ENCODE results near the gene GLRA3.
"Not testable (repeated sequence)": the region's sequence is repeated elsewhere in the genome, so short reads cannot be mapped to it uniquely, and the experiment has no call there.

GLRA3 gene

DNA sequence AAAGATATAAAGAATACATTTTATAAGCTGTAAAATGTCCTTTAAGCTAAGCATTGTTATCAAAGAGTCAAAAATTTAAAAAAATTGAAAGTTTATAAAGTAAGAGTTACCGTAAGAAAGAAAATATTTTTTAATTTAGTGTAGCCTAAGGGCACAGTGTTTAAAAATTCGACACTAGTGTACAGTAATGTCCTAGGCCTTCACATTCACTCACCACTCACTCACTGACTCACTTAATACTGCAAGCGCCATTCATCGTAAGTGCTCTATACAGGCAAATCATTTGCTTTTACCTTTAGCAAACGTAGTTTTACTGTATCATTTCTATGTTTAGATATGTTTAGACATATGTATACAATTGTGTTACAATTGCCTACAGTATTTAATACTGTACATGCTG, 20.2 kb downstream of the GLRA3 start:
- DNase-seq: no peak

DNA sequence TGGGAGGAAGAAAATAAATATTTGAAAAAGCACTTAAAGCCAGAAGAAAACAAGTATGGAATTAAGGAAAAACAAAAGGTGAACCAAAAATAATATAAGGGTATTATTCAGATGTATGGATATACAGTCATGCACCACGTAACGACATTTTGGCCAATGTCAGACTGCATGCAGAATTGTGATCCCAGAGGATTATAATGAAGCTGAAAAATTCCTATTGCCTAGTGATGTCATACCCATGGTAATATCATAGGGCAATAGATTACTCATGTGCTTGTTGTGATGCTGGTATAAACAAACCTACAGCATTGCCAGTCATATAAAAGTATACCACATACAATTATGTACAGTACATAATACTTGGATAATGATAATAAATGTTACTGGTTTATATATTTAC, 20.9 kb downstream of the GLRA3 start:
- no peak for DNase-seq

DNA sequence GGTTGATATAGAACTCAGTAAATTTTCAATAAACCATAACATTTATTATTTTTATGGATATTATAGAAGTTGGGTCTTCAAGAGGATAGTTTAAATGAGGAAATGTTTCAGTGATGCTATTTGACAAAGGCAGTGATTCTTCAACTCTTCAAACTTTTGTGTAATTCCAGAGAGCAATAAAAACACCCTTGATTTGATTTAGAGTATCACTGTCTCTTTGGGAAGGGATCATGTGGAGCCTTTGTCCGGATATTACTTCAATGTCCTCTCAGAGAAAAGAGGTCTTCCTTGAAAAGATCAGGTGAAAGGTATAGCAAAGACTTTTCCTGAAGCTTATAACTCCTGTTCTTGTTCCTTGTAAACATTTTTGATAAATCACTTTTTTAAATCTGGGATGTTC, 23.3 kb downstream of the GLRA3 start:
- no peak for DNase-seq

DNA sequence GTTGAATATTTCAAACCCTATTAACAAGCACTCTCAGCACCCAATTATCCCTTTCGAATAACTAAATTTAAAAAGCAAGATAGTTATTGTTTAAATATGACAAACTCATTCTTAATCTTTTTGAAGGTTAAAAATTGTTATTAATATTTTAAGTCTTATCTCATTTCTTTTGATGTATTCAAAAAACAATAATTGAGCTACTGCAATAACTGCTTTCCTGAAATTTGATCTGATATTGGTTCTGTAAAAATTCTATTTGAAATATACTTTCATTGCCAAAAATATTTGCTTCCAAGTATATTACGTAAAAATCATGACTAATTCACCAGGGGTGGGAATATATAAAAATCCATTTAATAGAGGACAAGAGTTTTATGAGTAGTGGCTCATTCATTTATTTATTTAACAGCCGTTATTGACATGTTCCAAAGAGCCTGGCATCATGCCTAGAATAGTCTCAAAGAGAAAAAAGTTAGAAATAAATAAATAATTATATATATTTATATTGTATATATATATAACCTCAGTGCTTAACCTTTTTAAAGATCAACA, 34.4 kb downstream of the GLRA3 start:
- no peak for DNase-seq

DNA sequence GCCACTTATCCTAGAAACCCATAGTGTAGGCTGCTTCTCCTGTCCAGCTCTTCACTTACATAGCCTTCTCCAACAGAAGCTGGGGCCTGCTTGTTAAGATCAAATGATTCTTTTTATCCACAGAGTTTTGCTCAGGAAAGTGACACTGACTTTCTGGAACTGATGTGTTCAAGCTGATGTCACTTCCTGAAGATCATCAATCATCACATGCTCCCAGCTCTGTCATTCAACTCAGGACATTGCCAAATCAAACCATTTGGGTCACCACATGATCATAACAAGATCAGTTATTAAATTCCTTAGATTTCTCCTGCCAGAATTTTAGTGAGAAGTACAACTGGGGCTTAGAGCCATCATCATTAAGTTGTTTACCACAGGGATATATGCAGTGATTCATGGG, 39.4 kb downstream of the GLRA3 start:
- no peak for DNase-seq

DNA sequence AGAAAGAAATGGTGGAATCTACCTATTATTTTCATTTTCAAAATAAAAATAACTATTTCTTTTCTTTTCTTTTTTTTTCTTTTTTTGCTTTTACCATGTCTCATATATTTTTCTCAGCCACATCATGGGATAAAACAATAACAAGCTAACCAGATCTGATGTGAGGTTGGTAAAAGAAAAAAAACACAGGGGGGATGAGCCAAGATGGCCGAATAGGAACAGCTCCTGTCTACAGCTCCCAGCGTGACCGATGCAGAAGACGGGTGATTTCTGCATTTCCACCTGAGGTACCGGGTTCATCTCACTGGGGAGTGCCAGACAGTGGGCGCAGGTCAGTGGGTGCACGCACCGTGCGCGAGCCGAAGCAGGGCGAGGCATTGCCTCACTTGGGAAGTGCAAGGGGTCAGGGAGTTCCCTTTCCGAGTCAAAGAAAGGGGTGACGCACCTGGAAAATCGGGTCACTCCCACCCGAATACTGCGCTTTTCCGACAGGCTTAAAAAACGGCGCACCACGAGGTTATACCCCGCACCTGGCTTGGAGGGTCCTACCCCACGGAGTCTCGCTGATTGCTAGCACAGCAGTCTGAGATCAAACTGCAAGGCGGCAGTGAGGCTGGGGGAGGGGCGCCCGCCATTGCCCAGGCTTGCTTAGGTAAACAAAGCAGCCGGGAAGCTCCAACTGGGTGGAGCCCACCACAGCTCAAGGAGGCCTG, 50.6 kb downstream of the GLRA3 start:
- DNase-seq: not testable (repeated sequence)

DNA sequence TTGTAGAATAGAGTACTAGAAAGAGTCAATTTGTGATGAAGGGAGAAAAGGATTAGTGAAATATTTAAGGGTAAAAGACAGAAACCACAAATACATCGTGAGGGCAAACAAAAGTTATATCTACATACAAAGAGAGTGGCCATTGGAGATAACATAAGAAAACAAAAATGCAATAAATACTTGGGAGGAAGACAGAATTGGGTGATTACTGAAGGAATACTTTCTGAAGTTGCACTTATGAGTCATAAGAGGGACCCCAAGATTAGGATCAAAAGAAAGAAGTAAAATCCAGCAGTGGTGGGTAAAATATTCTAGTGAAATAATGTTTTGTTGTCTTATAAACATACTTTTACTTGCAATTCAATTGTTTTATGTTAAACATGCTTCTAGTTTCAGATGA, 53.7 kb downstream of the GLRA3 start:
- no peak for DNase-seq

DNA sequence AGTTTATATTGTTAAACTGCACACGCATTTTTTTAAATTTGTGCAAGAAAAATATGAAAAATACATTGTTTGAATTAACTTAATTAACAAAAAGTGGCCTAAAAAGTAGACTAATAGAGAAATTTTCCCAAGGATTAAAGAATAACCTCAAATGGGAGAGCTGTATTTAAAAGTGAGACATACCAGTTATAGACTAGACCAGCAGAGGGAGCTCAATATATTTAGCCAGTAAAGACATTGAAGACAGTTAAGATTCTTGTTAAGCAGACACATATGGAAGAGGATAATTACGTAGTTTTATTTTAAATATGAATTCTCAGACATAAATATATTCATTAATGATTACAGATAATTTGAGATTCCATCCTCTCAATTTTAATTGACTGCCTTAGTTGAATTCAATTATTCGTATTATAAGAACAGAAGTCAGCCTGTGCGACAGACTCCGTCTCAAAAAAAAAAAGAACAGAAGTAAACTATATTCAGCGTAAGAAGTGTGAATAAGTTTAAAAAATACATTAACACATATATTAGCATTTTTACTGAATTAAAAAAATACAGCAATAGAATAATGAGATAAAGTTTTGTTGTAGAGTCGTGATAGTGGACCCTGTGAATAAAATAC, 64.8 kb downstream of the GLRA3 start:
- DNase-seq: no peak

DNA sequence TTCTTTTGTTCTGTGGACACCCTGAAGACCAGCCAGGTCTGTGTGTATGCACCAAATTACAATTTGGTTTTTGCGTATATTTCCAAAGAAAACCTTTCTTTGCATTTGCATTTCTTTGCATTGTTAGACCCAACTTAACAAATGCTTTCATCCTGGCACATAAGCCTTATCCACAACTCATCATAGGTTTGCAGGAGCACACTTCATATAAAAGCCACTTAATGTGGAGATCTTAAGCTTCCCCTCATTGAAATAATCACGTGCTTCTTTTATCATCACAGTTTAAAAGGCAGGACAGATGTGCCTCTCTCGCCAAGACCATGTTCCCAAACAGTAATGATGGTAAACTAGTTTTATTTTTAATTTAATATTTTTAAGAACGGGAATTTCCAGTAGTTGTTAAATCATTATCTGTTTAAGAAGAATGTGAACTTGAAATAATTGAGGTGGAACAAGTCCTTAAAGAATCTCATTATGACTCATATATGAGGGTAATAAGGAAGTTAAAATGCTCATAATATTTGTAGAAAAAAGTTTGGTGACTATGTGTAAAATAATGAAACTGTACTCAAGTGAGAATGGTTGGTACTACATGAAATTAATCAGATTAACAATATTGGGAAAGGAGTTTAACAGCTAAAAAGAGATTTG, 65.5 kb downstream of the GLRA3 start:
- DNase-seq: no peak

DNA sequence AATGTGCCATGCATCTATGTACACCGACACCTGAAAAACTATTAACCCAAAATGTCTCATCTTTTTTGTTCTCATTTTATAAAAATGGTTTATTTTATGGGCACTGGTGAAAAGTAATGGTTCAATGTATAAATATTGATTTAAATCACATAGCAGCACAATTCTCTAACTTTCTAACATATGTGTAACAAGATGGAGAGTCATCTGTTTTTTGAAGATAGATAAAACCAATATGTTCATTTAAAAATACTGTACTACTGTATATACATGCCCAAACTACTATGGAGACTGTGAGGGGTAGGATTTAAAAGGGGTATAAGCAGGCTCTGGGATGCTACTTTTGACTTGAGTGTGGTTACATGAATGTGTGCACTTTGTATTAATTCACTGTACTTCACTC, 67.6 kb downstream of the GLRA3 start:
- no peak for DNase-seq

DNA sequence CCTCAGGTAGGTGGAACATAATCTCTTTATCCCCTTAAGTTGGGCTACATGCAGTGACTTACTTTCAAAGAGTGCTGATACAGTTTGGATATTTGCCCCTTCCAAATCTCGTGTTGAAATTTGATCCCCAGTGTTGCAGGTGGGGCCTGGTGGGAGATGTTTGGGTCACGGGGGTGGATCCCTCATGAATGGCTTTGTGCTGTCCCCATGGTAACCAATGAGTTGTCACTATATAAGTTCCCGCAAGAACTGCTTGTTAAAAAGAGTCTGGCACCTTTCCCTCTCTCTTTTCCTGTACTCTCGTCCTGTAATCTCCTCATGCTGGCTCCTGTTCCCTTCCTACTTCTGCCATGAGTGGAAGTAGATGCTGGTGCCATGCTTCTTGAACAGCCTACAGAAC, 71.3 kb downstream of the GLRA3 start:
- no peak for DNase-seq

DNA sequence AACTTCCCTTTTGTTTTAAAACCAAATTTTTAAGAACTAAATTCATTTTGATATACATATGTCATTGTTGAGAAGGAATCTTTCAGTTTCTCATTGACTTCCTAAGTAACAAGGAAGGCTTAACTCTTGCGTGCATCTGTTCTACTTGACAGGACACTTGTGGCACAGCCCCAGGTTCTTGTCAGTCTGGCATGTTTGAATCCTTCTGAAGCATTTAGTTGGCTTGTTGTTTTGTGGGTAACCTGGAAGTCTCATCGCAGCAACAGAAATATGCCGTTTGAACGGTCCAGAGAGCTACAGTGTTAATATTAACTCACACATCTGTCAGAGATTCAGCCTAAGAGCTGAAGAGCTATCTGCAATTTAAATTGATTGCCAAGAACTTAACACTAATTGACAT, 76.0 kb downstream of the GLRA3 start:
- DNase-seq: no peak

DNA sequence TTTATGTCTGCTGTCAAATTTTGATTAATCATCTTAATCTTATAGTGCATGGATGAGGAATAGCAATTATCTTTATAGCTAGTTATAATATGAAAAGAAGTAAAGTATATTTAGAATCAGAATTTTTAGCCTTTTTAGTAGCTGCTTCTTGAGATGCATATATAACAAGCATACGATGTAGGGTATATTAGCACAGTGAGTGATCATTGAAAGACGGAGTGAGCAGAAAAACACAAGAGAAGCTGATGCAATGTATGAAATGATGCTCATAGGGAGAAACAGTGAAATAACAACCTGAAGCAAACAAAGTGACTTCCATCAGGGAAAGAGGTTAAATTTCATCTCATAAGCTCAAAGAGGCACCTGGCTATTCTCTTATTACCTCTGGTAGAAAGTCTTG, 77.0 kb downstream of the GLRA3 start:
- DNase-seq: no peak

DNA sequence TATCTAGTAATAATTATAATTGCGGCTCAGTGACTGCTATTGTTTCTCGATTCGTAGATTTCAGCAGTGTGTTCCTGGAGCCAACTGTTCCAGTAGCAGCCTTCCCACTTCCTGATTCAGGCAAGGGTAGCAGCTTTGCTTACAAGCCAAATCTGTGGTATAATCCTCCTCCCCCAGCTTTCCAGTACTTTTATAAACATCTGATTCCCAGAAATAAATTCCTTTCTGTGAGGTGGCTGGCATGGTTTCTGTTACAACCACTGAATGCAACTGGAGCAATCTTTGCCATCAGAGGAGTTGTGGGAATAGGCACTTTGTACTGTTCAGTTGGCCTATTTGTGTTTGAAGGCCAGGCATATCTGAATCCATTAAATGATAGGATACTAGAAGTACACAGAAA, 80.0 kb downstream of the GLRA3 start:
- no peak for DNase-seq

DNA sequence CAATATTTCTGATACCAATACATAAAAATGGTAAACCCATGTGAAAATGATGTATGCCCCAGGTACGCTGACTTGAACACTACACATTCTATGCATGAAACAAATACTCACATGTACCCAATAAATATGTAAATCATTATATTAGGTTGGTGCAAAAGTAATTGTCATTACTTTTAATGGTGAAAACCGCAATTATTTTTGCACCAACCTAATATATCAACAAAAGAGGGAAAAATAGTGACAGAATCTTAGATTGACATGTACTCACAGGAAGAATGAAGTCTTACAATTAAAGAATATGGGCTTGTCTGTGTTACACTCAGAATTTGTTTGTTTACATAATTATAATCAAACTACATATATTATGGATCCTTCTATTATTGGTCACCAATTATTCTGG, 82.3 kb downstream of the GLRA3 start:
- no peak for DNase-seq

DNA sequence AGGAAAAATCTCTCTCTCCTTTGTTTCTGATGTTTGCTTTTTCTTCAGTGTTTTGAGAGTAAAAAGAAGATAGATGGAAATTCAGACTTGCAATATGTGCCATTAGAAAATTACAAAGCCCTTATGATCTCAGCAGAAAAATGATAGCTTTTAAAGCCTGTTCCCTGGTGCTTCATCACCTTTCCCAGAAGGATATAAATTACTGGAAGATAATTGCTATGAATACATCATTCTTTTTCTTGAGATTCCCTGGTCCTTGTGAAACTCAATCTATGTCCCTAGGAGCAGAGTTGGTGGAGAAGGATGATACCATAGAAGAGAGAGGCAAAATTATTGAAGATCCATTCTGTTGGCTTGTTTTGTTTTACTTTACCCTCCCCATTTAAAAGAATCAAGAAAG, 86.5 kb downstream of the GLRA3 start:
- no peak for DNase-seq

DNA sequence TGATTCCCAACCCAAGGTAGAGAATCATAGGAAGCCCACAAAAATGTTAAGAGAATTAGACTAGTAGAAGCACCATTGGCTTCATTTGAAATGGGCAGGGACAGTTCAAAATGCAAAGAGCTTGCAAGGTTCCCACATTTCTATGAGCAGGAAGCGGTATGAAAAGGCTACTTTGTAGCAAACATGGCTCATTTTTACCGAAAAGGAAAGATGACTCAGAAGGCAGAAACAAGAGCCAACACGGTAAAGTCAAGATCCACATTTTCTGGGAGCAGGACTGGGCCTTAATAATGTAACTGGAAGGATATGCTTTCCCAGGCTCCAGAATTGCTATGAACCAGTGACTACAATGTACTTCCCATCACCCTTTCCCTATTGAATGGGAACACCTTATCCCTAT, 89.5 kb downstream of the GLRA3 start:
- DNase-seq: no peak

DNA sequence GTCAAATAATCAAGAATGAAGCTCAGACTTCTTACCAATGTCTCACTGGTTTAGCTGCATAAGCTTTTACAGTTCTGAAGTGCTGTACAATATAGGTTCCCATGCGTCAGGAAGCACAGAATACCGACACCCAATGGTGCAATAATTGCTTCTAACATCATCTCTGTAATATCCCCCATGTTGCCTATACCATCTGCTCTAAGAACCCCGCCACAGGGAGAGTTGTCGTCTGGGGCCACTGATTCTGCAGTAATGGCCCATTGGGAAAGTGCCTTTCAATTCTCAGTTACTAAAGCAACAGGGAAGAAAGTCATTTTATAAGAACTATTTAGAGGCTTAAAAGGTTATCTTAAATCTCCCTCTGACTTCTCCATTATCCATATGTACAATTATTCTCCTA, 94.9 kb downstream of the GLRA3 start:
- DNase-seq: no peak

DNA sequence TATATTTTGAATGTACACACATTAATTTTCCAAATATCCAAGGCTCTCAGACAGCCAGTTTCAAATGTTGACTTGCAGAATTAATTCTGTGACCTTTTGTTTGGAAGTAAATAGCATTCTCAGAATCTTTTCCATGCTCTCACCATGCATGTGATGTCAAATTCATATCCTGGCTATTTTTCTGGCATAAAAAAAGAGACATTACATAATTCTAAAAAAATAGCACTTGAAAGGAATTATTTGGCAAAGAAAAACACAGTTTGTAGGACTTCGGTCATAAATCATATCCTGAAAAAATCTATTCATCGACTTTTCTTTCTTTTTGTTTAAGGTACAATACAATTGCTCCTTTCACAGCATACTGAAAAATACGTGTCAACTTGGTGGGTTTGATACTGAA, 111.2 kb downstream of the GLRA3 start:
- DNase-seq: no peak

DNA sequence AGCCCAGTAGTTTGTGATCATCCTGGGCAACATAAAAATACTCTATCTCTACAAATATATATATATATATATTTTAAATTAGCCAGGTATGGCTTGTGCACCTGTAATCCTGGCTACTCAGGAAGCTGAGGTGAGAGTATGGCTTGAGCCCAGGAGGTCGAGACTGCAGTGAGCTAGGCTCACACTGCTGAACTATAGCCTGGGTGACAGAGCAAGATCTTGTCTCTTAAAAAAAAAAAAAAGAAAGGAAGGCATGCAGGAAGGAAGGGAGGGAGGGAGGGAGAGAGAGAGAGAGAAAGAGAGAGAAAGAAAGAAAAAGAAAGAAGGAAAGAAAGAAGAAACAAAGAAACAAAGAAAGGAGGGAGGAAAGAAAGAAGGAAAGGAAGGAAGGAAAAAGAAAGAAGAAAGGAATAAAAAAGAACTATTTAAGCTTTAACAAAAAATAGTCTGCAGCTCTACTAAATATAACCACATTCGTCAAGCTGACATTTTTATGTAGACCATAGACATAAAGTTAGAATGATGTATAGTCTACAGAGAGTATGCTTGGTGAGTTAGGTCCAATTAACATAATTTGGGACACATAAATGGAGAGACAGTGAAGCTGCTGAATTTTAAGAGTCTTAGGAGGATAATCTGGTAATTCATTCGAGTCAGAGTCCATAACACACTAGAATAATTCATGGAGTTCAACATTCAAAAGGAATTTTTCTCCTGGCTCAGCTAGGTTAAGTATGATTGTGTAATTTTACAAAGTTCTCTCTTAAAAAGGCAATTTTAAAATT, 111.9 kb downstream of the GLRA3 start:
- DNase-seq: no peak

DNA sequence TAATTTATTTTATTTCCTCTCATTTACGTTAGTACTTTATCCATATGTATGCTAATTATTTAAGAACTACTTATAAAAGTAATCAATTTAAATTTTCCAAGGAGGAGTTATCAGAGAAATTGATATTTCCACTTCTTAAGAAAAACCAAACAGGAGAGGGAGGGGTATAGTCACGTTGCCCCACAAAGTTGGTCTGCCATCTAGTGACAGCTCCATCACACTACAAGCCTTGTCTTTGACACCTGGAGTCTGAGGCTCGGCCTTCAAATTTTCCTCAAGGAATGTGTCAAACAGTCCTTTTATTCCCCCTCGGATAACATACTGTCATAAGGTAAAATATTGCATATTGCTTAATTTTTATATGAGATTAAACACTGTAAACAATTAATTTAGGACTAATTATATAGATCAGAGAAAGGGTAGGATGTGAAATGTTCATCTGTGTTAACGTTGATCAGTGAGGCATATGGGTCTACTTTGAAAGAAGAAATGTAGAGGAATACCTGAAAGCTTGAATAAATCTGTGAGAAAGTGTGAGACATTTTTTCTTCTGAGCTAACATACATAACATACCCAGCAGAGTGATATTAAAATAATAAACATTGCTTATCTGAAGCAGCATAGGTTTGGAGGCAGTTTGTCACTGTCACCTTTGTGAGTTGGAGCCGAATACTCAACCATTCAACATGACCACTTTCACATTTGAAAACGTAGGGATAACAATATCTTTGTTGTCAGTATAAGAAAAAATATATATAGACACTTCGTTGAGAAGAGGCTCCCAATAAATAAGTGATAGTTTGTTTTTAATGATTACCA, 114.4 kb downstream of the GLRA3 start:
- peak; percentile 22 to 29 for DNase-seq

DNA sequence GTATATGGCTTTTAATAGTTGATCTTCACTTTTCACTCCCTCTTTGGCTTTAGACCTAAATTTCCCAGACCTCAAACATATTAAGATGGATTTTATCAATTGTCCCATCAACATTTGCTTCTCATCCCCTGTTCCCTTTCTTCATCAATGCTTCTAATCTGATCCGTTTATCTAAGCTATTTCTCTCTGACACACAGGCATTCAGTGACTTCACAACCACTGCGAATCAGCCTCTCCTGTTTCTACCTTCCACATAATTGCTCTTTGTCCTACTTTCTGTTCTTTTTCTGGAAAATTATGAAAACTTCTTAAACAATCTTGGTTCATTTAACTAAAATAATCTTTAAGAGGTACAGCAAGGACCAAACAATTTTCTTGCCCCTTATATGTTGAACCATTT, 115.2 kb downstream of the GLRA3 start:
- no peak for DNase-seq

DNA sequence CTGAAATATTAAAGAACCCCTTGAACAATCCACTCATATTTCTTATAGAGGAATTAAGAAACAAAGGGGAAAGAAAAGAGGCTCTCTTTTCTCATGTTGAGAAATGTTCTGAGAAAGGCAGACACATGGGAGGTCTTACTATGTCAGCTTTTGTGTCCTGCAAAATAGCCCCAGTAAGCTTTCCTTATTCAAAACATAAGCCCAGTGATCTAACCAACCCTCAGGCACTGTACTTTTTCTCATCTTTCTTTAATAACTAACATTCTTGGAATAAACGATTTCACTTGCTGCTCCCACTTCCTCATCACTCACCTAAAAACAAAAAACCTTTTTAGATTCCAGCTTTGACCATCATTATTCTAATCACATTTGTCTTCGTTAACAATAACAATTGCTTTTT, 115.9 kb downstream of the GLRA3 start:
- no peak for DNase-seq

Data from activated T-cell treated with anti-CD3 and anti-CD28 coated beads, Interleukin-2, amount 50 U/mL, for 48 hours (primary cell).